Tibial nerve (tissue), 4 donors: ENCODE data around the gene TAOK3. TPM values are rescaled to one million over a fixed set of nuclear protein-coding genes. Genes with fewer than 3 reads are reported as not detected.
"Not testable (repeated sequence)": the region's sequence is repeated elsewhere in the genome, so short reads cannot be mapped to it uniquely, and the experiment has no call there.

ENCODE experiments used
- DNase-seq, 2 donors: peaks; one replicate each; pipeline ENCODE4 v3.0.0-alpha.2; 2019; ENCODE audit warnings: low spot score in 2 of 2
- H3K27ac ChIP-seq, 4 donors: fragments of 200-600 bp; sonication (generic) in 3 of 4; one replicate each; pipeline ENCODE4 v1.5.1; 2017 to 2019; ENCODE audit warnings: mild to moderate bottlenecking in 1 of 4
- H3K27me3 ChIP-seq, 2 donors: fragments of 200-600 bp; sonication (generic) in 1 of 2; one replicate each; pipeline versions ENCODE4 v1.5.1 to v1.6.0; 2017 to 2019
- H3K36me3 ChIP-seq, 3 donors: fragments of 200-600 bp; sonication (generic); one replicate each; pipeline ENCODE4 v1.5.1; 2018 to 2019
- H3K4me1 ChIP-seq, 4 donors: fragments of 200-600 bp; sonication (generic) in 3 of 4; one replicate each; pipeline ENCODE4 v1.5.1; 2017 to 2019
- H3K4me3 ChIP-seq, 4 donors: fragments of 200-600 bp; sonication (generic) in 3 of 4; one replicate each; pipeline ENCODE4 v1.5.1; 2017 to 2019; ENCODE audit warnings: mild to moderate bottlenecking in 1 of 4, moderate library complexity in 1 of 4
- H3K9me3 ChIP-seq, 4 donors: fragments of 200-600 bp; sonication (generic) in 3 of 4; one replicate each; pipeline ENCODE4 v1.5.1; 2017 to 2019
- EP300 ChIP-seq, 2 donors: sonication (generic); formaldehyde crosslinking; IDR thresholded peaks; one replicate each; pipeline ENCODE4 v1.6.1; 2017; ENCODE audit warnings: antibody characterized with exemption in 2 of 2, mild to moderate bottlenecking in 1 of 2
- POLR2A ChIP-seq, 2 donors: fragments of 450-650 bp; IDR thresholded peaks; one replicate each; pipeline ENCODE4 v1.6.1; 2017; ENCODE audit warnings: antibody characterized with exemption in 2 of 2, mild to moderate bottlenecking in 2 of 2, moderate library complexity in 2 of 2
- WGBS, 2 donors: methylation state at CpG; one replicate each; pipeline ENCODE4 v1.1.5; 2018; 5-methylcytosine and 5-hydroxymethylcytosine counted together
- total RNA-seq, 4 donors: library from RNA; depleted of rRNA; stranded (reverse); fragments of >200 nt; gene quantifications; one replicate each; pipeline ENCODE4 v1.1.0, GENCODE V29; 2016
- TF ChIP-seq, protein P1 (sequence below), 5 experiments: fragments of 200-600 bp in 3 of 5; fragments of 450-650 bp in 2 of 5; sonication (generic) in 3 of 5; IDR thresholded peaks; one replicate each; pipeline ENCODE4 v1.5.1; 2016 to 2019; ENCODE audit warnings: antibody characterized with exemption in 5 of 5, mild to moderate bottlenecking in 3 of 5, moderate library complexity in 2 of 5

TAOK3 gene
- total RNA-seq, 4 donors from 2014 or later: 43.7 to 99.0 (median 59.6) TPM

DNA sequence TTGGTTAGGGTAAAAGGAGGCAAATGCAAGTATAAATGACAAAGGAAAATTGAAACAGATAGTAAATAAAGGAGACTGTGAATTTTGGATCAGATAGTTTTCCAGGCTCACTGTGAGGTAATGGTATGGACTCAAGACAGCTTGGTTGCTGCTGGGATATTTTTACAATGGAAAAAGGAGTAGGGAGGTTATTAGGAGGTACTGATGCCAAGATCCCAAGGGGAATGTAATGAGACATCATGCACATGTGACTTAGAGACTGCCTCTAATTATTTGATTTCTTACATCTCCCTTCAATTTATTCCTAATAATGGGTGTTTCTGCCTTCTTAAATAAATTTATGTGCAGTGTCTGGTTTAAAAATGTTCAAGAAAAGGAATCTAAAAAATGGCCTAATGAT is 56.9 kb downstream of the TAOK3 start:
- H3K27ac ChIP-seq: no peak overlapping the region
- TF ChIP-seq POLR2A (IDR thresholded peaks at IDR 0.05) (no peak), EP300 (IDR thresholded peaks at IDR 0.05) (no peak)
- TF ChIP-seq, protein P1, sequence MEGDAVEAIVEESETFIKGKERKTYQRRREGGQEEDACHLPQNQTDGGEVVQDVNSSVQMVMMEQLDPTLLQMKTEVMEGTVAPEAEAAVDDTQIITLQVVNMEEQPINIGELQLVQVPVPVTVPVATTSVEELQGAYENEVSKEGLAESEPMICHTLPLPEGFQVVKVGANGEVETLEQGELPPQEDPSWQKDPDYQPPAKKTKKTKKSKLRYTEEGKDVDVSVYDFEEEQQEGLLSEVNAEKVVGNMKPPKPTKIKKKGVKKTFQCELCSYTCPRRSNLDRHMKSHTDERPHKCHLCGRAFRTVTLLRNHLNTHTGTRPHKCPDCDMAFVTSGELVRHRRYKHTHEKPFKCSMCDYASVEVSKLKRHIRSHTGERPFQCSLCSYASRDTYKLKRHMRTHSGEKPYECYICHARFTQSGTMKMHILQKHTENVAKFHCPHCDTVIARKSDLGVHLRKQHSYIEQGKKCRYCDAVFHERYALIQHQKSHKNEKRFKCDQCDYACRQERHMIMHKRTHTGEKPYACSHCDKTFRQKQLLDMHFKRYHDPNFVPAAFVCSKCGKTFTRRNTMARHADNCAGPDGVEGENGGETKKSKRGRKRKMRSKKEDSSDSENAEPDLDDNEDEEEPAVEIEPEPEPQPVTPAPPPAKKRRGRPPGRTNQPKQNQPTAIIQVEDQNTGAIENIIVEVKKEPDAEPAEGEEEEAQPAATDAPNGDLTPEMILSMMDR (IDR thresholded peaks at IDR 0.05): no peak
- no peaks in the 10 kb centered on the region for H3K9me3 ChIP-seq
- peaks cover 0 to 15% (median 0%) of the 10 kb centered on the region in 4 donors for H3K4me1 ChIP-seq
- H3K4me3 ChIP-seq: no peak overlapping the region
- DNase-seq: no peak
- H3K36me3 ChIP-seq: no peaks in the 10 kb centered on the region
- H3K27me3 ChIP-seq: no peaks in the 10 kb centered on the region

DNA sequence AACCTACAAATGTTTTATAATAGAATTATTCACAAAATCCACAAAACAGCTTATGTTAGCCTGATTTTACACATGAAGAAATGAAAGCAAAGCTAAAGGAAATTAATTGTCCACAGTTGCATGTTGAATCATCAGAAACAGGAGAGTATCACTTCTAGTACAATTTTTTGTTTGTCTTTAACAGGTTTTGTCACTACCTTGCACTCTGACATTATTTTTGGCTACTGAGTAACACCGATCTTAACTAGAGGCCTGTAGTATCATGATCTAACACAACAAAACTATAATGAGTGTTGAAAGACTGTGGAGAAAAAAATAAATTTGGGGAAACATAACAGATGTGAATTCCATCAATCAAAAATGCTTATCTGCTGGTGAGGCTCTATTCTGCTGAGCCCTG is 60.1 kb downstream of the TAOK3 start:
- H3K4me1 ChIP-seq: peaks cover 0 to 22% (median 0%) of the 10 kb centered on the region in 4 donors
- H3K36me3 ChIP-seq: no peaks in the 10 kb centered on the region
- TF ChIP-seq POLR2A (IDR thresholded peaks at IDR 0.05) (no peak), EP300 (IDR thresholded peaks at IDR 0.05) (no peak)
- TF ChIP-seq, protein P1 (IDR thresholded peaks at IDR 0.05): no peak
- no peak overlapping the region for H3K27ac ChIP-seq
- no peak for DNase-seq
- 49 to 50% methylated on average over 1 of the region's 1 CpG for WGBS, 2 donors
- H3K27me3 ChIP-seq: no peaks in the 10 kb centered on the region
- H3K4me3 ChIP-seq: no peak overlapping the region
- H3K9me3 ChIP-seq: no peaks in the 10 kb centered on the region

DNA sequence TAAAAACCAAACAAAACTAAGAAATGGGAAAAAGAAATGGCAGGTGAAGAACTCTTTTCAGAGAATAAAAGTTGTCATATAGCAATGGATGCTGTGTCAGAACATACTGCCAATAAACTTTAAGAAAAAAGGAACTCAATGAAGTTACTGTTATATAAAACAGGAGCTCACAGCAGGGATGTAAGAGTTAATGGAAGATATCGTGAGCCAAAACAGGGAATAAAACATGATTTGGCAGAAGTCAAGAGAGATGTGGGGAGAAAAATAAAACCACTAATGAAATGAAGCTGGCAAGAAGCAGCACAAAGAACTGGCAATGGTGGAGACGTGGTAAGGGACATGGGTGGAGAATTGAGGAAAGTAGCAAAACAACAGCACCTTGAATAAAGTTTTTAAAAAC is 61.0 kb downstream of the TAOK3 start:
- no peak for DNase-seq
- TF ChIP-seq, protein P1 (IDR thresholded peaks at IDR 0.05): no peak
- TF ChIP-seq EP300 (IDR thresholded peaks at IDR 0.05): no peak
- TF ChIP-seq POLR2A (IDR thresholded peaks at IDR 0.05): no peak
- H3K27me3 ChIP-seq: no peaks in the 10 kb centered on the region
- H3K27ac ChIP-seq: no peak overlapping the region
- H3K36me3 ChIP-seq: no peaks in the 10 kb centered on the region
- no peaks in the 10 kb centered on the region for H3K9me3 ChIP-seq
- H3K4me1 ChIP-seq: peaks cover 0 to 30% (median 0%) of the 10 kb centered on the region in 4 donors
- 8 to 17% methylated on average over 2 of the region's 2 CpGs for WGBS, 2 donors
- H3K4me3 ChIP-seq: no peak overlapping the region

DNA sequence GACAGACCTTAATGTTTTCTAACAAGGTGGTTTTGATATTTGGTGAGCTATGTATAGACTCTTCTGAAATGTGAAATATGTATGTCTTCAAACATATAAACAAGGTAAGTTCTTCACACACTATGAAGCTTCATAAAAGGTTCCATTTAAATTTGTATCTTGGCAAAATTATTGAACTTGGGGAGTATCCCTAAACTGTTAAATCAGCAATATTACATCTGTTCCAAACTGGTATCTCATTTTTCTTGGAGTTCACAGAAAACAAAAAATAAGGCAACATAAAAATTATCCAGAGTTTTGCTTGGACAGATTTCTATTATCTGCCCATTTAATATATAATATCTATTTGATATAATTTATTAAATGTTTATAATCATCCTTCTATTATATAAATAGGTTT is 62.4 kb downstream of the TAOK3 start:
- Histone ChIP-seq H3K9me3 (no peaks in the 10 kb centered on the region), H3K36me3 (no peaks in the 10 kb centered on the region), H3K4me3 (no peak overlapping the region), H3K4me1 (peaks cover 0 to 30% (median 0%) of the 10 kb centered on the region in 4 donors), H3K27ac (no peak overlapping the region), H3K27me3 (no peaks in the 10 kb centered on the region)
- DNase-seq: no peak
- no peak for TF ChIP-seq EP300 (IDR thresholded peaks at IDR 0.05)
- TF ChIP-seq, protein P1 (IDR thresholded peaks at IDR 0.05): no peak
- TF ChIP-seq POLR2A (IDR thresholded peaks at IDR 0.05): no peak

DNA sequence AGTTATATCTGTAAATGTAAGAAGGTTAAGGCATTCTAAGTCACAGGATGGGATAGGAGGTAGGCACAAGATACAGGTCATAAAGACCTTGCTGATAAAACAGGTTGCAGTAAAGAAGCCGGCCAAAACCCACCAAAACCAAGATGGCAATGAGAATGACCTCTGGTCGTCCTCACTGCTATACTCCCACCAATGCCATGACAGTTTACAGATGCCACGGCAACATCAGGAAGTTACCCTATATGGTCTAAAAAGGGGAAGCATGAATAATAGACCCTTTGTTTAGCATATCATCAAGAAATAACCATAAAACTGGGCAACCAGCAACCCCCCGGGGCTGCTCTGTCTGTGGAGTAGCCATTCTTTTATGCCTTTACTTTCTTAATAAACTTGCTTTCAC is 64.7 kb downstream of the TAOK3 start:
- not testable (repeated sequence) for H3K9me3 ChIP-seq, H3K36me3 ChIP-seq, DNase-seq, H3K4me3 ChIP-seq, H3K27me3 ChIP-seq
- Histone ChIP-seq H3K27ac (peak overlapping the region in 1 of 4 donors; percentile 55), H3K4me1 (peaks cover 0 to 29% (median 0%) of the 10 kb centered on the region in 4 donors)
- 43 to 47% methylated on average over 4 of the region's 4 CpGs for WGBS, 2 donors
